Transverse colon (tissue), 4 donors: ENCODE data around the gene TNP2. TPM values are rescaled to one million over a fixed set of nuclear protein-coding genes. Genes with fewer than 3 reads are reported as not detected.

Experiments
- DNase-seq: peaks from one replicate; pipeline ENCODE4 v3.0.0-alpha.2; 2019
- H3K27ac ChIP-seq, 4 donors: fragments of 200-600 bp; sonication (generic); 2 replicates each; pipeline ENCODE4 v1.5.1; 2016 to 2018; ENCODE audit warnings: inconsistent platforms in 4 of 4
- H3K27me3 ChIP-seq: fragments of 200-600 bp; sonication (generic); 2 replicates; pipeline ENCODE4 v1.5.1; 2017; ENCODE audit warnings: inconsistent platforms
- H3K36me3 ChIP-seq, 4 donors: fragments of 200-600 bp; sonication (generic); 2 replicates each; pipeline ENCODE4 v1.5.1; 2017 to 2019; ENCODE audit warnings: inconsistent platforms in 4 of 4
- H3K4me1 ChIP-seq, 4 donors: fragments of 200-600 bp; sonication (generic); 2 replicates each; pipeline ENCODE4 v1.5.1; 2017 to 2020; ENCODE audit warnings: inconsistent platforms in 4 of 4
- H3K4me3 ChIP-seq, 4 donors: fragments of 200-600 bp; sonication (generic); 1 replicate in 1 of 4; 2 replicates in 3 of 4; pipeline versions ENCODE4 v1.5.1 to v1.6.1; 2017 to 2019; ENCODE audit warnings: inconsistent platforms in 4 of 4
- H3K9me3 ChIP-seq, 2 donors: fragments of 200-600 bp; sonication (generic); 2 replicates each; pipeline ENCODE4 v1.5.1; 2017 to 2019; ENCODE audit warnings: inconsistent platforms in 2 of 2
- EP300 ChIP-seq: sonication (generic); formaldehyde crosslinking; IDR thresholded peaks from one replicate; pipeline ENCODE4 v1.6.1; 2017; ENCODE audit warnings: antibody characterized with exemption, low read depth
- POLR2A ChIP-seq: fragments of 450-650 bp; IDR thresholded peaks from one replicate; pipeline ENCODE4 v1.6.1; 2016; ENCODE audit warnings: antibody characterized with exemption, mild to moderate bottlenecking, moderate library complexity
- POLR2AphosphoS5 ChIP-seq, 3 donors: sonication (generic); formaldehyde crosslinking; IDR thresholded peaks; one replicate each; pipeline ENCODE4 v1.6.1; 2016; ENCODE audit warnings: antibody characterized with exemption in 3 of 3
- WGBS, 2 donors: methylation state at CpG; one replicate each; pipeline ENCODE4 v1.1.5; 2018; ENCODE audit warnings: low coverage in 1 of 2; 5-methylcytosine and 5-hydroxymethylcytosine counted together
- in situ Hi-C, 4 donors: fragments of 200-750 bp; cut with MboI; loops; one replicate each; pipeline versions ENCODE4 v1.15.0 to v1.15.1; 2017; ENCODE audit warnings: low sequenced_read_pairs in 3 of 4, low pct_ligation_motif_present in 1 of 4, low pct_unique_long_range_greater_than_20kb in 1 of 4
- intact Hi-C: fragments of 100-400 bp; cut with DNase I; formaldehyde crosslinking; loops from one replicate; pipeline ENCODE4 v1.15.1; 2023; ENCODE audit warnings: low total_unique reads
- total RNA-seq, 4 donors: library from RNA; depleted of rRNA; stranded (reverse); fragments of >200 nt; gene quantifications; one replicate each; pipeline ENCODE4 v1.1.0, GENCODE V29; 2016
- TF ChIP-seq, protein P1 (sequence below), 5 experiments: fragments of 200-600 bp in 3 of 5; fragments of 450-650 bp in 2 of 5; sonication (generic) in 3 of 5; IDR thresholded peaks; 1 replicate in 2 of 5; 2 replicates in 3 of 5; pipeline ENCODE4 v1.5.1; 2016 to 2017; ENCODE audit warnings: antibody characterized with exemption in 5 of 5, inconsistent platforms in 3 of 5, mild to moderate bottlenecking in 2 of 5, moderate library complexity in 1 of 5

Gene TNP2
- total RNA-seq, 4 donors from 2014 or later, result not detected

DNA sequence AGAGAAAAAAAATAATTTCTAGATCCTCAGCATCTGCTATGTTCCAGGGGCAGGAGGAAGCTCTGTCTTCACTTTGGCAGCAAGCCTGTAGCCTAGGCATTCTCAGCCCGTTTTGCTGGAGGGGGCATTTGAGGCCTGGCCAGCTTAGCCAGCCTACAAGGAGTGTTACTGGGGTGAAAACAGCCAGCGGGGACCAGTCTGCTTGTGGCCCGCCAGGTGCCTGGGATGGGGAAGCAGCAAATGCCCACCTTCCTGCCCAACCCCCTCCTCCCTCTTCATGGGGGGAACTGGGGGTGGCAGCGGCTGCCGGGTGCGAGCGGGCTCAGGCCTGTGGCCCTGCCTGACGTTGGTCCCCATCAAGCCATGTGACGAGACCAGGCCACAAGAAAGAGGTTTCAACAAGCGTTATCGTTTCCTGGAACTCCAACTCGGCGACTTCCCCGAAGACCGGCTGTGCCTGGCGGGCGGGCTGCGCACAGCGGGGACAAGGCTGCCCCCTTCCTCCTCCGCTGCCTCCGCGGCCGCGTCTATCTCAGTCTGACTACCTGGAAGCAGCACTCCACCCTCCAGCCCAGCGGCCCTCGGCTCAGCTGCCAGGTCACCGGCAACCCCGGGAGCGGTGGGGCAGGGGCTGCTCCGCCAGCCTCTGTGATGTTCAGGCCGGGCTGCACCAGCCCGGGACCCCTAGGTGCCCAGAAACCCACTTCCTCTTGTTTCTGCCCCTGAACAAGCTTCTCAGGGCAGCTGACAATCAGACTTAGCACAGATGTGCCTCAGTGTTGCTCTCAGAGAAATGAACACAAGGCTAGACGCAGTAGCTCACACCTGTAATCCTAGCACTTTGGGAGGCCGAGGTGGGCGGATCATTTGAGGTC, 36.0 kb downstream of the TNP2 start:
- intact Hi-C loops, result no loop called here
- Histone ChIP-seq H3K9me3 (no peaks in the 10 kb centered on the region), H3K4me3 (no peak overlapping the region), H3K27ac (peak overlapping the region; percentile 50 to 59 (median 54)), H3K36me3 (no peaks in the 10 kb centered on the region), H3K4me1 (peaks cover 0 to 11% (median 5%) of the 10 kb centered on the region in 4 donors), H3K27me3 (no peaks in the 10 kb centered on the region)
- in situ Hi-C loops, result no loop called here
- WGBS, 2 donors, result 43 to 59% methylated on average over 15 to 35 of the region's 35 CpGs
- TF ChIP-seq, protein P1, sequence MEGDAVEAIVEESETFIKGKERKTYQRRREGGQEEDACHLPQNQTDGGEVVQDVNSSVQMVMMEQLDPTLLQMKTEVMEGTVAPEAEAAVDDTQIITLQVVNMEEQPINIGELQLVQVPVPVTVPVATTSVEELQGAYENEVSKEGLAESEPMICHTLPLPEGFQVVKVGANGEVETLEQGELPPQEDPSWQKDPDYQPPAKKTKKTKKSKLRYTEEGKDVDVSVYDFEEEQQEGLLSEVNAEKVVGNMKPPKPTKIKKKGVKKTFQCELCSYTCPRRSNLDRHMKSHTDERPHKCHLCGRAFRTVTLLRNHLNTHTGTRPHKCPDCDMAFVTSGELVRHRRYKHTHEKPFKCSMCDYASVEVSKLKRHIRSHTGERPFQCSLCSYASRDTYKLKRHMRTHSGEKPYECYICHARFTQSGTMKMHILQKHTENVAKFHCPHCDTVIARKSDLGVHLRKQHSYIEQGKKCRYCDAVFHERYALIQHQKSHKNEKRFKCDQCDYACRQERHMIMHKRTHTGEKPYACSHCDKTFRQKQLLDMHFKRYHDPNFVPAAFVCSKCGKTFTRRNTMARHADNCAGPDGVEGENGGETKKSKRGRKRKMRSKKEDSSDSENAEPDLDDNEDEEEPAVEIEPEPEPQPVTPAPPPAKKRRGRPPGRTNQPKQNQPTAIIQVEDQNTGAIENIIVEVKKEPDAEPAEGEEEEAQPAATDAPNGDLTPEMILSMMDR (IDR thresholded peaks at IDR 0.05), result no peak
- TF ChIP-seq POLR2AphosphoS5 (IDR thresholded peaks at IDR 0.05) (peak in 1 of 3 donors; percentile 38), EP300 (no peak), POLR2A (peak; percentile 37)
- peak; percentile 73 for DNase-seq

DNA sequence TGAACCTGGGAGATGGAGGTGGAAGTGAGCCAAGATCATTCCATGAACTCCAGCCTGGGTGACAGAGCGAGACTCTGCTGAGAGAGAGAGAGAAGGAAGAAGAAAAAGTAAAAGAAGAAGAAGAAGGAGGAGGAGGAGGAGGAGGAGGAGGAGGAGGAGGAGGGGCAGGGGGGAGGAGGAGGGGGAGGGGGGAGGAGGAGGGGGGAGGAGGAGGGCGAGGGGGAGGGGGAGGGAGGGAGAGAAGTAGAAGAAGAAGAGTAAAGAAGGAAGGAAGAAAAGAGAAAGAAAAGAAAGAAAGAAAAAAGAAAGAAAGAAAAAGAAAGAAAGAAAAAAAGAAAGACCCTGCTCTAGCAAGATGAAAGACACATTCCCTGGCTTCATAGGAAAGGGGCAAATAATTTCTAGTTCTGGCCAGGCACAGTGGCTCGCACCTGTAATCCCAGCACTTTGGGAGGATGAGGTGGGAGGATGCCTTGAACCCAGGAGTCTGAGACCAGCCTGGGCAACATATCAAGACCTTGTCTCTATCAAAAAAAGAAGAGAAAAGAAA, 36.7 kb downstream of the TNP2 start:
- no peak for DNase-seq
- H3K4me1 ChIP-seq, result peaks cover 0 to 11% (median 5%) of the 10 kb centered on the region in 4 donors
- no peaks in the 10 kb centered on the region for H3K27me3 ChIP-seq
- 90 to 97% methylated on average over 1 to 2 of the region's 3 CpGs for WGBS, 2 donors
- H3K9me3 ChIP-seq, result no peaks in the 10 kb centered on the region
- TF ChIP-seq, protein P1 (IDR thresholded peaks at IDR 0.05), result no peak
- TF ChIP-seq POLR2A, result no peak
- no peak for TF ChIP-seq POLR2AphosphoS5 (IDR thresholded peaks at IDR 0.05)
- no peak for TF ChIP-seq EP300
- no peaks in the 10 kb centered on the region for H3K36me3 ChIP-seq
- intact Hi-C loops (no loop called here), in situ Hi-C loops (no loop called here)
- H3K27ac ChIP-seq, result peak overlapping the region; percentile 50 to 59 (median 54)
- H3K4me3 ChIP-seq, result no peak overlapping the region

DNA sequence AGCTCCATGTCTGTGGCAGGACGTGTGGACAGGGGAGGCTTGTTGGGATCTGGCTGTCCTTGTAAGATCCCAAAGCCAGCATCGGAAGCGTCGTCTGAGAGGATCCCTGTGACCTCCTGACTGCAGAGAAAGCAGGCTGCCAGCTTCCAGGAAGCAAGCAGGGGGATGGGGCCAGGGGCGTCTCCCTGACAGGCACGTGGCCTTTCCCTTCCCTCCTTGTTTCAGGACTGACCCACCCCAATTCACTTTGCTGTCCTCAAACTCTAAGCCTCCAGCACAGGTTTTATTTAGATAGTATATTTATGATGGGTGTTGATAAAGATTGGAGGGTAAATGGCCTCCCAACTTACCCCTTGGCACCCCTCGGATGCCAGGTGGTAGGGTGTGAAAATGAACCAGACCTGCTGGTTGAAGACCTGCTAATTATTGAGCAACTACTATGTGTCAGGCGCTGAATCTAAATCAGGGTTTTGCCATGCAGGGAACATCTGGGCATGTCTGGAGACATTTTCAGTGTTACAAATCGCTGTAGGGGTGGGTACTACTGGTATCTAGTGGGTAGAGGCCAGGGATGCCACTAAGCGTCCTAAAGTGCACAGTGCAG, 37.7 kb downstream of the TNP2 start:
- intact Hi-C loops (no loop called here), in situ Hi-C loops (no loop called here)
- H3K9me3 ChIP-seq, result no peaks in the 10 kb centered on the region
- no peaks in the 10 kb centered on the region for H3K36me3 ChIP-seq
- no peaks in the 10 kb centered on the region for H3K27me3 ChIP-seq
- TF ChIP-seq POLR2A (no peak), POLR2AphosphoS5 (IDR thresholded peaks at IDR 0.05) (no peak), EP300 (no peak)
- TF ChIP-seq, protein P1 (IDR thresholded peaks at IDR 0.05), result no peak
- WGBS, 2 donors, result 73 to 83% methylated on average over 2 to 10 of the region's 10 CpGs
- peaks cover 0 to 11% (median 5%) of the 10 kb centered on the region in 4 donors for H3K4me1 ChIP-seq
- H3K4me3 ChIP-seq, result no peak overlapping the region
- DNase-seq, result no peak
- H3K27ac ChIP-seq, result no peak overlapping the region

DNA sequence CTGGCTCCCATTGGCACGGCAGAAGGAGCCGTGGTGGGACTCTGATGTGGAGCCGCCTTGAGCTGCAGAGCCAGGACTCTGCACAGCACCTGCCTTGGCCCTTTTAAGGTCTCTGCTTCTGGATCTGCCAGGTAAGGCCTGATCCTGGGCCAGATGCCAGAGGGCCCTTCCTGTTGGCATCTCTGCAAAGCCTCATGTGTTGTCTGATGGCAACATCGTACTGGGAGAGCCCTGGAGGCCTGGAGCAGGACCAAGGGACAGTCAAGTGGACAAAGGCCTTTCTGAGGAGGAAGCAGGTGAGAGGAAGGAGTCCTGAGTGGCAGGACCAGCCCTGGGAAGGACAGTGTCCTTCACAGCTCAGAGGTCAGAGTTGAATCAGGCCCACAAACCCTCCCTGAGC, 39.2 kb downstream of the TNP2 start:
- H3K27me3 ChIP-seq, result no peaks in the 10 kb centered on the region
- no peak overlapping the region for H3K4me3 ChIP-seq
- intact Hi-C loops, result no loop called here
- peak; percentile 43 for DNase-seq
- no peaks in the 10 kb centered on the region for H3K36me3 ChIP-seq
- H3K4me1 ChIP-seq, result peaks cover 0 to 16% (median 2%) of the 10 kb centered on the region in 4 donors
- H3K9me3 ChIP-seq, result no peaks in the 10 kb centered on the region
- 40 to 64% methylated on average over 1 to 4 of the region's 4 CpGs for WGBS, 2 donors
- no peak overlapping the region for H3K27ac ChIP-seq
- in situ Hi-C loops, result no loop called here
- no peak for TF ChIP-seq POLR2AphosphoS5 (IDR thresholded peaks at IDR 0.05)
- no peak for TF ChIP-seq EP300
- TF ChIP-seq POLR2A, result no peak
- TF ChIP-seq, protein P1 (IDR thresholded peaks at IDR 0.05), result no peak
